Osteocyte (in vitro differentiated cells): ENCODE measurements around the gene PLBD2. TPM values are rescaled to one million over a fixed set of nuclear protein-coding genes. Genes with fewer than 3 reads are reported as not detected.

ENCODE experiments used
- DNase-seq: peaks from one replicate; pipeline ENCODE4 v3.0.0; 2021; ENCODE audit warnings: mixed read lengths; ENCODE audit not compliant: unreplicated experiment; ENCODE audit errors: extremely low spot score
- H3K27ac Mint-ChIP-seq: one replicate; pipeline ENCODE4 v1.8.0; 2021; ENCODE audit warnings: mild to moderate bottlenecking, mixed read lengths; ENCODE audit not compliant: unreplicated experiment
- H3K27me3 Mint-ChIP-seq: one replicate; pipeline ENCODE4 v1.8.0; 2021; ENCODE audit warnings: mixed read lengths; ENCODE audit not compliant: unreplicated experiment
- H3K36me3 Mint-ChIP-seq: one replicate; pipeline ENCODE4 v1.8.0; 2021; ENCODE audit warnings: mixed read lengths; ENCODE audit not compliant: unreplicated experiment
- H3K4me1 Mint-ChIP-seq: one replicate; pipeline ENCODE4 v1.8.0; 2021; ENCODE audit warnings: mixed read lengths; ENCODE audit not compliant: unreplicated experiment
- H3K4me3 Mint-ChIP-seq: one replicate; pipeline ENCODE4 v1.8.0; 2021; ENCODE audit warnings: mild to moderate bottlenecking, moderate library complexity, mixed read lengths; ENCODE audit not compliant: unreplicated experiment
- H3K9me3 Mint-ChIP-seq: one replicate; pipeline ENCODE4 v1.8.0; 2021; ENCODE audit warnings: mixed read lengths; ENCODE audit not compliant: unreplicated experiment
- total RNA-seq: library from RNA; stranded (reverse); gene quantifications from 2 replicates; pipeline ENCODE4 v1.2.1, GENCODE V29; 2021
- TF ChIP-seq, protein P1 (sequence below): fragments of 200-600 bp; sonication (generic); IDR thresholded peaks from 2 replicates; pipeline ENCODE4 v1.5.0; 2021; ENCODE audit warnings: antibody characterized with exemption, mild to moderate bottlenecking, moderate library complexity

Gene PLBD2
- total RNA-seq, 1 donor from 2014 or later: 103 TPM

DNA sequence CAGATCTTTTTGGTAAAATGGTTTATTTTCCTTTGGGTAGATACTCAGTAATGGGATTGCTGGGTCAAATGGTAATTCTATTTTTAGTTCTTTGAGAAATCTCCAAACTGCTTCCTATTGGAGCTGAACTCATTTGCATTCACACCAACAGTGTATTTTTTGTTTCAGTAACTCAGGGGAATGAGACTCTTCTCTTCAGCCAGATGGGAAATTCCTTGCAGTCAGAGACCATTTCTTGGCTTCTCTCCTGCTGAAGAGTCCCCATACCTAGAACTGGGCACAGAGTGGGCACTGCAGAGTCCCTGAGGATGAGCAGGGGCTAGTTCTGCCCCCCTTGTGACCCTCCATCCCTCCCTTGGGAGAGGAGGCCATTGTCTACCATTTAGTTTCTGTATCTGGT lies 74.6 kb downstream of the PLBD2 start:
- no peak overlapping the region for H3K4me3 Mint-ChIP-seq
- no peaks in the 10 kb centered on the region for H3K4me1 Mint-ChIP-seq
- no peaks in the 10 kb centered on the region for H3K27me3 Mint-ChIP-seq
- no peak for DNase-seq
- no peaks in the 10 kb centered on the region for H3K36me3 Mint-ChIP-seq
- H3K27ac Mint-ChIP-seq: no peak overlapping the region
- no peaks in the 10 kb centered on the region for H3K9me3 Mint-ChIP-seq
- TF ChIP-seq, protein P1, sequence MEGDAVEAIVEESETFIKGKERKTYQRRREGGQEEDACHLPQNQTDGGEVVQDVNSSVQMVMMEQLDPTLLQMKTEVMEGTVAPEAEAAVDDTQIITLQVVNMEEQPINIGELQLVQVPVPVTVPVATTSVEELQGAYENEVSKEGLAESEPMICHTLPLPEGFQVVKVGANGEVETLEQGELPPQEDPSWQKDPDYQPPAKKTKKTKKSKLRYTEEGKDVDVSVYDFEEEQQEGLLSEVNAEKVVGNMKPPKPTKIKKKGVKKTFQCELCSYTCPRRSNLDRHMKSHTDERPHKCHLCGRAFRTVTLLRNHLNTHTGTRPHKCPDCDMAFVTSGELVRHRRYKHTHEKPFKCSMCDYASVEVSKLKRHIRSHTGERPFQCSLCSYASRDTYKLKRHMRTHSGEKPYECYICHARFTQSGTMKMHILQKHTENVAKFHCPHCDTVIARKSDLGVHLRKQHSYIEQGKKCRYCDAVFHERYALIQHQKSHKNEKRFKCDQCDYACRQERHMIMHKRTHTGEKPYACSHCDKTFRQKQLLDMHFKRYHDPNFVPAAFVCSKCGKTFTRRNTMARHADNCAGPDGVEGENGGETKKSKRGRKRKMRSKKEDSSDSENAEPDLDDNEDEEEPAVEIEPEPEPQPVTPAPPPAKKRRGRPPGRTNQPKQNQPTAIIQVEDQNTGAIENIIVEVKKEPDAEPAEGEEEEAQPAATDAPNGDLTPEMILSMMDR: no peak

GRCh38 chr12:113435367-113435766 lies 77.0 kb downstream of the PLBD2 start:
- DNase-seq: no peak
- H3K36me3 Mint-ChIP-seq: no peaks in the 10 kb centered on the region
- no peak overlapping the region for H3K27ac Mint-ChIP-seq
- peaks cover 6% of the 10 kb centered on the region for H3K27me3 Mint-ChIP-seq
- no peaks in the 10 kb centered on the region for H3K4me1 Mint-ChIP-seq
- no peak overlapping the region for H3K4me3 Mint-ChIP-seq
- TF ChIP-seq, protein P1: no peak
- no peaks in the 10 kb centered on the region for H3K9me3 Mint-ChIP-seq

- no peak overlapping the region for H3K4me3 Mint-ChIP-seq
- no peak overlapping the region for H3K27ac Mint-ChIP-seq
- no peaks in the 10 kb centered on the region for H3K9me3 Mint-ChIP-seq
- DNase-seq: no peak
- no peaks in the 10 kb centered on the region for H3K36me3 Mint-ChIP-seq
- peaks cover 14% of the 10 kb centered on the region for H3K27me3 Mint-ChIP-seq
- TF ChIP-seq, protein P1: no peak
- no peaks in the 10 kb centered on the region for H3K4me1 Mint-ChIP-seq
Observed at GRCh38 chr12:113436586-113436985, 78.2 kb downstream of the PLBD2 start.

- Mint-ChIP-seq H3K9me3 (no peaks in the 10 kb centered on the region), H3K4me3 (no peak overlapping the region), H3K27me3 (peaks cover 18% of the 10 kb centered on the region), H3K27ac (no peak overlapping the region), H3K36me3 (no peaks in the 10 kb centered on the region), H3K4me1 (no peaks in the 10 kb centered on the region)
- DNase-seq: no peak
- TF ChIP-seq, protein P1: no peak
Observed at GRCh38 chr12:113436993-113437728, 78.8 kb downstream of the PLBD2 start.

- DNase-seq: no peak
Observed at GRCh38 chr12:113437729-113438100, 79.3 kb downstream of the PLBD2 start.

More at GRCh38 chr12:113437729-113438100, 79.3 kb downstream of the PLBD2 start:
- TF ChIP-seq, protein P1: no peak
- H3K4me3 Mint-ChIP-seq: no peak overlapping the region
- H3K36me3 Mint-ChIP-seq: no peaks in the 10 kb centered on the region
- H3K27ac Mint-ChIP-seq: no peak overlapping the region
- no peaks in the 10 kb centered on the region for H3K9me3 Mint-ChIP-seq
- H3K4me1 Mint-ChIP-seq: no peaks in the 10 kb centered on the region
- peaks cover 18% of the 10 kb centered on the region for H3K27me3 Mint-ChIP-seq
